ENCODE measurements around the gene SRSF9.

SRSF9 gene

DNA sequence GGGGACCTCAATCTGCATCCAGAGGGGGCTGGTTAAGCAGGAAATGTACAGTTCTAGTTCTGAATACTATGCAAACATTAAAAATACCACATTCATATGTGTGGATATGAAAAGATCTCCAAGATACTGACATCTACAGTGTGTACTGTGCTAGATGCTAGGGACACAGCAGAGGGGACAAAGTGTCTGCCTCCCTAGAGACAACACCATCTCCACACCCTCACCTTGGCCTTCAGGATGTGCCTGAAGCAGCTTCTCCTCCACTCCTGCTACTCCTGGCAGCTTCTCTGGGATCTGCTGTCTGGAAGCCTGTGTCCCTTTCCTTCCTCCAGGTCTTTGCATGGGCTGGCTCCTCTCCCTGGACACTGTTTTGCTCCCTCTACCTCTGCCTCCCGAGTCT lies 10.7 kb upstream of the SRSF9 start:
- ATAC-seq: no peak
- no peak for TF ChIP-seq TOX (CRISPR knock-in tag; IDR thresholded peaks at IDR 0.05; ENCODE audit: borderline replicate concordance)
- TF ChIP-seq ARNTL (CRISPR knock-in tag; IDR thresholded peaks at IDR 0.05; ENCODE audit: borderline replicate concordance, low read depth): no peak
- TF ChIP-seq BACH2 (CRISPR knock-in tag; IDR thresholded peaks at IDR 0.05; ENCODE audit: borderline replicate concordance): no peak
- TF ChIP-seq, protein P1, sequence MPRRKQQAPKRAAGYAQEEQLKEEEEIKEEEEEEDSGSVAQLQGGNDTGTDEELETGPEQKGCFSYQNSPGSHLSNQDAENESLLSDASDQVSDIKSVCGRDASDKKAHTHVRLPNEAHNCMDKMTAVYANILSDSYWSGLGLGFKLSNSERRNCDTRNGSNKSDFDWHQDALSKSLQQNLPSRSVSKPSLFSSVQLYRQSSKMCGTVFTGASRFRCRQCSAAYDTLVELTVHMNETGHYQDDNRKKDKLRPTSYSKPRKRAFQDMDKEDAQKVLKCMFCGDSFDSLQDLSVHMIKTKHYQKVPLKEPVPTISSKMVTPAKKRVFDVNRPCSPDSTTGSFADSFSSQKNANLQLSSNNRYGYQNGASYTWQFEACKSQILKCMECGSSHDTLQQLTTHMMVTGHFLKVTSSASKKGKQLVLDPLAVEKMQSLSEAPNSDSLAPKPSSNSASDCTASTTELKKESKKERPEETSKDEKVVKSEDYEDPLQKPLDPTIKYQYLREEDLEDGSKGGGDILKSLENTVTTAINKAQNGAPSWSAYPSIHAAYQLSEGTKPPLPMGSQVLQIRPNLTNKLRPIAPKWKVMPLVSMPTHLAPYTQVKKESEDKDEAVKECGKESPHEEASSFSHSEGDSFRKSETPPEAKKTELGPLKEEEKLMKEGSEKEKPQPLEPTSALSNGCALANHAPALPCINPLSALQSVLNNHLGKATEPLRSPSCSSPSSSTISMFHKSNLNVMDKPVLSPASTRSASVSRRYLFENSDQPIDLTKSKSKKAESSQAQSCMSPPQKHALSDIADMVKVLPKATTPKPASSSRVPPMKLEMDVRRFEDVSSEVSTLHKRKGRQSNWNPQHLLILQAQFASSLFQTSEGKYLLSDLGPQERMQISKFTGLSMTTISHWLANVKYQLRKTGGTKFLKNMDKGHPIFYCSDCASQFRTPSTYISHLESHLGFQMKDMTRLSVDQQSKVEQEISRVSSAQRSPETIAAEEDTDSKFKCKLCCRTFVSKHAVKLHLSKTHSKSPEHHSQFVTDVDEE (CRISPR knock-in tag; IDR thresholded peaks at IDR 0.05): no peak
- TF ChIP-seq, protein P2, sequence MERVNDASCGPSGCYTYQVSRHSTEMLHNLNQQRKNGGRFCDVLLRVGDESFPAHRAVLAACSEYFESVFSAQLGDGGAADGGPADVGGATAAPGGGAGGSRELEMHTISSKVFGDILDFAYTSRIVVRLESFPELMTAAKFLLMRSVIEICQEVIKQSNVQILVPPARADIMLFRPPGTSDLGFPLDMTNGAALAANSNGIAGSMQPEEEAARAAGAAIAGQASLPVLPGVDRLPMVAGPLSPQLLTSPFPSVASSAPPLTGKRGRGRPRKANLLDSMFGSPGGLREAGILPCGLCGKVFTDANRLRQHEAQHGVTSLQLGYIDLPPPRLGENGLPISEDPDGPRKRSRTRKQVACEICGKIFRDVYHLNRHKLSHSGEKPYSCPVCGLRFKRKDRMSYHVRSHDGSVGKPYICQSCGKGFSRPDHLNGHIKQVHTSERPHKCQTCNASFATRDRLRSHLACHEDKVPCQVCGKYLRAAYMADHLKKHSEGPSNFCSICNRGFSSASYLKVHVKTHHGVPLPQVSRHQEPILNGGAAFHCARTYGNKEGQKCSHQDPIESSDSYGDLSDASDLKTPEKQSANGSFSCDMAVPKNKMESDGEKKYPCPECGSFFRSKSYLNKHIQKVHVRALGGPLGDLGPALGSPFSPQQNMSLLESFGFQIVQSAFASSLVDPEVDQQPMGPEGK (CRISPR knock-in tag; IDR thresholded peaks at IDR 0.05; ENCODE audit: borderline replicate concordance): no peak
- TF ChIP-seq ESRRG (CRISPR knock-in tag; IDR thresholded peaks at IDR 0.05): no peak
- TF ChIP-seq TCF4 (CRISPR knock-in tag; IDR thresholded peaks at IDR 0.05; ENCODE audit: borderline replicate concordance): no peak
- no peak for TF ChIP-seq GLIS3 (CRISPR knock-in tag; IDR thresholded peaks at IDR 0.05)
- no peak for TF ChIP-seq SNAI2 (CRISPR knock-in tag; IDR thresholded peaks at IDR 0.05)
- no peak for TF ChIP-seq CSDC2 (CRISPR knock-in tag; IDR thresholded peaks at IDR 0.05)
- TF ChIP-seq ZC3H10 (CRISPR knock-in tag; IDR thresholded peaks at IDR 0.05): no peak
- TF ChIP-seq RARB (CRISPR knock-in tag; IDR thresholded peaks at IDR 0.05): no peak
- no peak for TF ChIP-seq ZFP30 (CRISPR knock-in tag; IDR thresholded peaks at IDR 0.05)

DNA sequence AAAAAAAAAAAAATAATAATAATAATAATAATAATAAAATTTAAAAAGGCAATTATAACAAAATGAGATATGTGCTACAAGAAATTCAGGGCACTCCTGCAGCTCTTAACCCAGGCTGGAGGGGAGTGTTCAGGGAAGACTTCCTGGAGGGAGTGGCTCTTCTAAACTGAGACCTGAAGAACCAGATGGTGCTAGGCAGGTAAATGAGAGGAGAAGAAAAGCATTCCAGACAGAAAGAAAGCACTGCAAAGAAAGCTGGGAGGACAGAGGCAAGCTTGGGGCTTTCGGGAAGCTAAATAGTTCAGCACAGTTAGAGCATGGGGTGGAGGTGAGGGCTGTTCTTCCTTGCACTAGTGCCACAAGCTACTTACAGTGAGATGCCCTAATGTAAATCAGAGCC lies 9.9 kb upstream of the SRSF9 start:
- TF ChIP-seq, protein P1 (CRISPR knock-in tag; IDR thresholded peaks at IDR 0.05): no peak
- TF ChIP-seq ESRRG (CRISPR knock-in tag; IDR thresholded peaks at IDR 0.05): no peak
- no peak for TF ChIP-seq GLIS3 (CRISPR knock-in tag; IDR thresholded peaks at IDR 0.05)
- TF ChIP-seq ZFP30 (CRISPR knock-in tag; IDR thresholded peaks at IDR 0.05): no peak
- no peak for TF ChIP-seq SNAI2 (CRISPR knock-in tag; IDR thresholded peaks at IDR 0.05)
- no peak for TF ChIP-seq CSDC2 (CRISPR knock-in tag; IDR thresholded peaks at IDR 0.05)
- TF ChIP-seq, protein P3, sequence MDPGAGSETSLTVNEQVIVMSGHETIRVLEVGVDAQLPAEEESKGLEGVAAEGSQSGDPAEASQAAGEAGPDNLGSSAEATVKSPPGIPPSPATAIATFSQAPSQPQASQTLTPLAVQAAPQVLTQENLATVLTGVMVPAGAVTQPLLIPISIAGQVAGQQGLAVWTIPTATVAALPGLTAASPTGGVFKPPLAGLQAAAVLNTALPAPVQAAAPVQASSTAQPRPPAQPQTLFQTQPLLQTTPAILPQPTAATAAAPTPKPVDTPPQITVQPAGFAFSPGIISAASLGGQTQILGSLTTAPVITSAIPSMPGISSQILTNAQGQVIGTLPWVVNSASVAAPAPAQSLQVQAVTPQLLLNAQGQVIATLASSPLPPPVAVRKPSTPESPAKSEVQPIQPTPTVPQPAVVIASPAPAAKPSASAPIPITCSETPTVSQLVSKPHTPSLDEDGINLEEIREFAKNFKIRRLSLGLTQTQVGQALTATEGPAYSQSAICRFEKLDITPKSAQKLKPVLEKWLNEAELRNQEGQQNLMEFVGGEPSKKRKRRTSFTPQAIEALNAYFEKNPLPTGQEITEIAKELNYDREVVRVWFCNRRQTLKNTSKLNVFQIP (CRISPR knock-in tag; IDR thresholded peaks at IDR 0.05; ENCODE audit: borderline replicate concordance, low read depth): no peak
- TF ChIP-seq PPARA (CRISPR knock-in tag; IDR thresholded peaks at IDR 0.05; ENCODE audit: borderline replicate concordance): no peak
- TF ChIP-seq, protein P4, sequence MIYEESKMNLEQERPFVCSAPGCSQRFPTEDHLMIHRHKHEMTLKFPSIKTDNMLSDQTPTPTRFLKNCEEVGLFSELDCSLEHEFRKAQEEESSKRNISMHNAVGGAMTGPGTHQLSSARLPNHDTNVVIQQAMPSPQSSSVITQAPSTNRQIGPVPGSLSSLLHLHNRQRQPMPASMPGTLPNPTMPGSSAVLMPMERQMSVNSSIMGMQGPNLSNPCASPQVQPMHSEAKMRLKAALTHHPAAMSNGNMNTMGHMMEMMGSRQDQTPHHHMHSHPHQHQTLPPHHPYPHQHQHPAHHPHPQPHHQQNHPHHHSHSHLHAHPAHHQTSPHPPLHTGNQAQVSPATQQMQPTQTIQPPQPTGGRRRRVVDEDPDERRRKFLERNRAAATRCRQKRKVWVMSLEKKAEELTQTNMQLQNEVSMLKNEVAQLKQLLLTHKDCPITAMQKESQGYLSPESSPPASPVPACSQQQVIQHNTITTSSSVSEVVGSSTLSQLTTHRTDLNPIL (CRISPR knock-in tag; IDR thresholded peaks at IDR 0.05; ENCODE audit: low read depth): no peak
- TF ChIP-seq TCF4 (CRISPR knock-in tag; IDR thresholded peaks at IDR 0.05; ENCODE audit: borderline replicate concordance): no peak
- no peak for TF ChIP-seq ISL1 (CRISPR knock-in tag; IDR thresholded peaks at IDR 0.05)
- no peak for TF ChIP-seq BACH2 (CRISPR knock-in tag; IDR thresholded peaks at IDR 0.05; ENCODE audit: borderline replicate concordance)
- no peak for TF ChIP-seq ZNF8 (CRISPR knock-in tag; IDR thresholded peaks at IDR 0.05)
- TF ChIP-seq, protein P2 (CRISPR knock-in tag; IDR thresholded peaks at IDR 0.05; ENCODE audit: borderline replicate concordance): no peak
- TF ChIP-seq, protein P5, sequence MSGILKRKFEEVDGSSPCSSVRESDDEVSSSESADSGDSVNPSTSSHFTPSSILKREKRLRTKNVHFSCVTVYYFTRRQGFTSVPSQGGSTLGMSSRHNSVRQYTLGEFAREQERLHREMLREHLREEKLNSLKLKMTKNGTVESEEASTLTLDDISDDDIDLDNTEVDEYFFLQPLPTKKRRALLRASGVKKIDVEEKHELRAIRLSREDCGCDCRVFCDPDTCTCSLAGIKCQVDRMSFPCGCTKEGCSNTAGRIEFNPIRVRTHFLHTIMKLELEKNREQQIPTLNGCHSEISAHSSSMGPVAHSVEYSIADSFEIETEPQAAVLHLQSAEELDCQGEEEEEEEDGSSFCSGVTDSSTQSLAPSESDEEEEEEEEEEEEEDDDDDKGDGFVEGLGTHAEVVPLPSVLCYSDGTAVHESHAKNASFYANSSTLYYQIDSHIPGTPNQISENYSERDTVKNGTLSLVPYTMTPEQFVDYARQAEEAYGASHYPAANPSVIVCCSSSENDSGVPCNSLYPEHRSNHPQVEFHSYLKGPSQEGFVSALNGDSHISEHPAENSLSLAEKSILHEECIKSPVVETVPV (CRISPR knock-in tag; IDR thresholded peaks at IDR 0.05): no peak
- ATAC-seq: no peak

All from SK-N-SH treated with all-trans-retinoic acid at 6 μM for 48 hours (cell line).